PC-3 (cell line): ENCODE data around the gene CRYBG3. TPM values are rescaled to one million over a fixed set of nuclear protein-coding genes. Genes with fewer than 3 reads are reported as not detected.

Experiments used
- ATAC-seq: fragments of 200-7000 bp; cut with Tn5 transposase; 2 replicates; pipeline ENCODE4 v1.9.1; 2020; ENCODE audit warnings: mild to moderate bottlenecking, moderate library complexity
- BruUV-seq: library from RNA; stranded (reverse); fragments of 400-500 nt; replicated peaks from 2 replicates; lab custom pipeline; 2021; lab: Mats Ljungman, UMichigan
- CTCF ChIA-PET: fragments of 300-600 bp; sonication (Branson Sonifier 250); formaldehyde crosslinking; loops from one replicate; lab custom pipeline; 2022; ENCODE audit warnings: antibody characterized with exemption; lab: Charles Lee
- POLR2A ChIA-PET: fragments of 300-600 bp; sonication (Branson Sonifier 250); formaldehyde crosslinking; loops from one replicate; lab custom pipeline; 2022; ENCODE audit warnings: antibody characterized with exemption; ENCODE audit not compliant: unreplicated experiment; lab: Charles Lee
- DNase-seq: peaks from one replicate; pipeline ENCODE4 v3.0.0-alpha.2; 2015
- H2AFZ ChIP-seq: fragments of 300-600 bp; sonication (generic); 2 replicates; pipeline ENCODE4 v1.6.0; 2016; ENCODE audit warnings: antibody characterized with exemption, low read length
- H3F3A ChIP-seq: fragments of 300-600 bp; sonication (generic); one replicate; pipeline ENCODE4 v1.6.0; 2017; ENCODE audit warnings: antibody characterized with exemption, low read length, control low read depth, mild to moderate bottlenecking; ENCODE audit not compliant: unreplicated experiment
- H3K27ac ChIP-seq: fragments of 300-600 bp; sonication (generic); 2 replicates; pipeline ENCODE4 v1.5.1; 2016; ENCODE audit warnings: mild to moderate bottlenecking, low read length
- H3K27me3 ChIP-seq: fragments of 300-600 bp; sonication (generic); 2 replicates; pipeline ENCODE4 v1.6.1; 2016; ENCODE audit warnings: low read length, mixed read lengths
- H3K36me3 ChIP-seq: fragments of 300-600 bp; sonication (generic); 2 replicates; pipeline ENCODE4 v1.6.1; 2016; ENCODE audit warnings: low read depth, mixed run types, low read length, mixed read lengths
- H3K4me1 ChIP-seq: fragments of 300-600 bp; sonication (generic); 2 replicates; pipeline ENCODE4 v1.5.1; 2016; ENCODE audit warnings: low read length; ENCODE audit not compliant: insufficient read depth
- H3K4me2 ChIP-seq: fragments of 300-600 bp; sonication (generic); 2 replicates; pipeline ENCODE4 v1.6.0; 2016; ENCODE audit warnings: low read length
- H3K4me3 ChIP-seq: fragments of 300-600 bp; sonication (generic); 2 replicates; pipeline ENCODE4 v1.5.1; 2016; ENCODE audit warnings: mild to moderate bottlenecking, low read length, mixed read lengths
- H3K79me2 ChIP-seq: fragments of 300-600 bp; sonication (generic); 2 replicates; pipeline ENCODE4 v1.6.1; 2017; ENCODE audit warnings: low read length, mixed read lengths
- H3K9ac ChIP-seq: fragments of 300-600 bp; sonication (generic); 2 replicates; pipeline ENCODE4 v1.6.0; 2016; ENCODE audit warnings: mild to moderate bottlenecking, low read length
- H3K9me2 ChIP-seq: fragments of 300-600 bp; sonication (generic); replicated peaks from 2 replicates; pipeline ENCODE4 v1.6.1; 2016; ENCODE audit warnings: mixed run types, low read length, mixed read lengths
- H3K9me3 ChIP-seq: fragments of 300-600 bp; sonication (generic); 2 replicates; pipeline ENCODE4 v1.6.1; 2016; ENCODE audit warnings: low read length, mixed read lengths
- H4K20me1 ChIP-seq: fragments of 300-600 bp; sonication (generic); 2 replicates; pipeline ENCODE4 v1.6.1; 2016; ENCODE audit warnings: low read length, mixed read lengths
- CTCF ChIP-seq: fragments of 300-600 bp; sonication (generic); conservative IDR thresholded peaks from 2 replicates; pipeline ENCODE4 v1.5.1; 2017; ENCODE audit warnings: antibody characterized with exemption, low read depth, mild to moderate bottlenecking, low read length
- EZH2 ChIP-seq: fragments of 300-600 bp; sonication (generic); IDR thresholded peaks from one replicate; pipeline ENCODE4 v1.6.1; 2017; ENCODE audit warnings: antibody characterized with exemption, mild to moderate bottlenecking, low read length; ENCODE audit not compliant: unreplicated experiment
- EZH2phosphoT487 ChIP-seq: fragments of 300-600 bp; sonication (generic); IDR thresholded peaks from 2 replicates; pipeline ENCODE4 v1.6.1; 2018; ENCODE audit warnings: mild to moderate bottlenecking, antibody characterized with exemption, low read length, borderline replicate concordance
- intact Hi-C: fragments of 100-400 bp; cut with micrococcal nuclease; formaldehyde crosslinking; loops from 2 replicates; pipeline ENCODE4 v1.9.0; 2023
- total RNA-seq: library from RNA; depleted of rRNA; stranded (reverse); fragments of >200 nt; gene quantifications from 2 replicates; pipeline ENCODE4 v1.2.3, GENCODE V29; 2014

CRYBG3 gene
- total RNA-seq, 1 experiment from 2014 or later: 11.4 TPM

GRCh38 chr3:97950360-97950759, 128.5 kb downstream of the CRYBG3 start:
- Histone ChIP-seq H3F3A (no peaks in the 10 kb centered on the region), H3K9me3 (no peaks in the 10 kb centered on the region), H2AFZ (no peak overlapping the region), H3K36me3 (peaks cover 58% of the 10 kb centered on the region), H3K9me2 (no peaks in the 10 kb centered on the region), H3K27ac (no peak overlapping the region), H3K4me3 (no peak overlapping the region), H3K9ac (no peak overlapping the region), H3K4me1 (peaks cover 13% of the 10 kb centered on the region), H3K27me3 (no peaks in the 10 kb centered on the region), H3K4me2 (no peak overlapping the region), H4K20me1 (no peaks in the 10 kb centered on the region), H3K79me2 (no peaks in the 10 kb centered on the region)
- intact Hi-C loops: no loop called here
- ChIA-PET CTCF (no interaction called here), POLR2A (no interaction called here)
- ATAC-seq (no peak), DNase-seq (no peak)
- TF ChIP-seq EZH2 (no peak), EZH2phosphoT487 (no peak), CTCF (no peak)
- BruUV-seq: no TSS peak

GRCh38 chr3:97952280-97952679, 130.5 kb downstream of the CRYBG3 start:
- ChIA-PET POLR2A (no interaction called here), CTCF (no interaction called here)
- no peaks in the 10 kb centered on the region for H3K9me3 ChIP-seq
- no peaks in the 10 kb centered on the region for H3K9me2 ChIP-seq
- no peak for ATAC-seq
- peaks cover 48% of the 10 kb centered on the region for H3K36me3 ChIP-seq
- H3F3A ChIP-seq: no peaks in the 10 kb centered on the region
- no peaks in the 10 kb centered on the region for H3K79me2 ChIP-seq
- peak overlapping the region; percentile 36; the same call in 1 of the 2 replicates for H3K27ac ChIP-seq
- no TSS peak for BruUV-seq
- peak overlapping the region; percentile 37; the same call in 1 of the 2 replicates for H3K4me2 ChIP-seq
- DNase-seq: peak; percentile 25
- intact Hi-C loops: no loop called here
- peaks cover 13% of the 10 kb centered on the region for H3K4me1 ChIP-seq
- H4K20me1 ChIP-seq: no peaks in the 10 kb centered on the region
- H3K27me3 ChIP-seq: no peaks in the 10 kb centered on the region
- TF ChIP-seq CTCF (no peak), EZH2 (no peak), EZH2phosphoT487 (no peak)
- H2AFZ ChIP-seq: no peak overlapping the region
- no peak overlapping the region for H3K4me3 ChIP-seq
- H3K9ac ChIP-seq: no peak overlapping the region

- ChIA-PET POLR2A (no interaction called here), CTCF (no interaction called here)
- peak overlapping the region; percentile 37; the same call in 1 of the 2 replicates for H3K4me2 ChIP-seq
- TF ChIP-seq CTCF (no peak), EZH2phosphoT487 (no peak), EZH2 (no peak)
- H3K36me3 ChIP-seq: peaks cover 53% of the 10 kb centered on the region
- H3K4me3 ChIP-seq: no peak overlapping the region
- H3K9me2 ChIP-seq: no peaks in the 10 kb centered on the region
- no peaks in the 10 kb centered on the region for H3K27me3 ChIP-seq
- no peaks in the 10 kb centered on the region for H3F3A ChIP-seq
- H3K27ac ChIP-seq: peak overlapping the region; percentile 36; the same call in 1 of the 2 replicates
- ATAC-seq (peak; percentile 73), DNase-seq (peak; percentile 74)
- H3K79me2 ChIP-seq: no peaks in the 10 kb centered on the region
- H3K4me1 ChIP-seq: peaks cover 14% of the 10 kb centered on the region
- no peaks in the 10 kb centered on the region for H3K9me3 ChIP-seq
- no TSS peak for BruUV-seq
- H4K20me1 ChIP-seq: no peaks in the 10 kb centered on the region
- no peak overlapping the region for H2AFZ ChIP-seq
- intact Hi-C loops: no loop called here
- no peak overlapping the region for H3K9ac ChIP-seq
Measured at GRCh38 chr3:97952872-97953271, 131.1 kb downstream of the CRYBG3 start.
